Smooth muscle cell of trachea (primary cell): ENCODE data around the gene EHD4. TPM values are rescaled to one million over a fixed set of nuclear protein-coding genes. Genes with fewer than 3 reads are reported as not detected.

Experiments used
- total RNA-seq: library from RNA; depleted of rRNA; stranded (reverse); fragments of >200 nt; gene quantifications from 2 replicates; pipeline ENCODE4 v1.2.1, GENCODE V29; 2014

Gene EHD4
- total RNA-seq, result 20.8 and 22.8 TPM in 2 replicates

GRCh38 chr15:41972253-41973242 is at the start of gene EHD4:
TSS of gene EHD4 (minus strand) at chr15:41972557. CDS start at chr15:41972494, 63 bp downstream.

GRCh38 chr15:42020713-42021273 is 48.4 kb upstream of the EHD4 start, which contains the start of gene PLA2G4E:
TSS of gene PLA2G4E (minus strand) at chr15:42021042. CDS start at chr15:42021030, 12 bp downstream.

GRCh38 chr15:41893422-41894250 is 78.7 kb downstream of the EHD4 start, which contains the start of gene SPTBN5:
TSS of gene SPTBN5 (minus strand) at chr15:41894053. CDS start at chr15:41893497, 556 bp downstream.

Other genes starting within 250 kb of the EHD4 start
- 24.3 and 24.9 TPM in 2 replicates for gene MAPKBP1, start 198.1 kb downstream of the EHD4 start, total RNA-seq
- 5.0 and 5.8 TPM in 2 replicates for gene JMJD7, start 144.5 kb downstream of the EHD4 start, total RNA-seq
- gene PLA2G4B, start 133.7 kb downstream of the EHD4 start, total RNA-seq, result 0.83 and 10.8 TPM in 2 replicates
- 0.29 and 0.83 TPM in 2 replicates for gene SPTBN5, start 78.5 kb downstream of the EHD4 start, total RNA-seq
- gene PLA2G4E, start 48.5 kb upstream of the EHD4 start, total RNA-seq, result under 0.01 TPM in 1 of 2 replicates, not detected in the other
- gene PLA2G4D, start 122.0 kb upstream of the EHD4 start, total RNA-seq, result not detected in 2 replicates
- gene PLA2G4F, start 184.1 kb upstream of the EHD4 start, total RNA-seq, result under 0.01 TPM in 1 of 2 replicates, not detected in the other
- gene VPS39, start 235.7 kb upstream of the EHD4 start, total RNA-seq, result 77.6 and 79.1 TPM in 2 replicates